Epithelial cell of proximal tubule (primary cell): Measurements from ENCODE around the gene FGD5. TPM values are rescaled to one million over a fixed set of nuclear protein-coding genes. Genes with fewer than 3 reads are reported as not detected.

Experiments
- DNase-seq: peaks from one replicate; pipeline ENCODE4 v3.0.0-alpha.2; 2011; ENCODE audit warnings: low read depth
- H3K4me3 ChIP-seq: 2 replicates; pipeline ENCODE4 v1.5.1; 2011; ENCODE audit warnings: low read depth, mild to moderate bottlenecking, low read length
- total RNA-seq: library from RNA; depleted of rRNA; stranded (reverse); fragments of >200 nt; gene quantifications from 2 replicates; pipeline ENCODE4 v1.2.3, GENCODE V29; 2015
- TF ChIP-seq, protein P1 (sequence below): conservative IDR thresholded peaks from 2 replicates; pipeline ENCODE4 v1.5.1; 2012; ENCODE audit warnings: low read depth, mild to moderate bottlenecking, low read length

FGD5 gene
- total RNA-seq, 1 donor from 2014 or later = 0.06 TPM

GRCh38 chr3:14789221-14789620 lies 29.5 kb upstream of the FGD5 start:
- TF ChIP-seq, protein P1, sequence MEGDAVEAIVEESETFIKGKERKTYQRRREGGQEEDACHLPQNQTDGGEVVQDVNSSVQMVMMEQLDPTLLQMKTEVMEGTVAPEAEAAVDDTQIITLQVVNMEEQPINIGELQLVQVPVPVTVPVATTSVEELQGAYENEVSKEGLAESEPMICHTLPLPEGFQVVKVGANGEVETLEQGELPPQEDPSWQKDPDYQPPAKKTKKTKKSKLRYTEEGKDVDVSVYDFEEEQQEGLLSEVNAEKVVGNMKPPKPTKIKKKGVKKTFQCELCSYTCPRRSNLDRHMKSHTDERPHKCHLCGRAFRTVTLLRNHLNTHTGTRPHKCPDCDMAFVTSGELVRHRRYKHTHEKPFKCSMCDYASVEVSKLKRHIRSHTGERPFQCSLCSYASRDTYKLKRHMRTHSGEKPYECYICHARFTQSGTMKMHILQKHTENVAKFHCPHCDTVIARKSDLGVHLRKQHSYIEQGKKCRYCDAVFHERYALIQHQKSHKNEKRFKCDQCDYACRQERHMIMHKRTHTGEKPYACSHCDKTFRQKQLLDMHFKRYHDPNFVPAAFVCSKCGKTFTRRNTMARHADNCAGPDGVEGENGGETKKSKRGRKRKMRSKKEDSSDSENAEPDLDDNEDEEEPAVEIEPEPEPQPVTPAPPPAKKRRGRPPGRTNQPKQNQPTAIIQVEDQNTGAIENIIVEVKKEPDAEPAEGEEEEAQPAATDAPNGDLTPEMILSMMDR = no peak
- DNase-seq = no peak
- no peak overlapping the region for H3K4me3 ChIP-seq

GRCh38 chr3:14789640-14790285 lies 29.0 kb upstream of the FGD5 start:
- TF ChIP-seq, protein P1 = no peak
- no peak for DNase-seq
- no peak overlapping the region for H3K4me3 ChIP-seq

GRCh38 chr3:14791343-14791945 lies 27.3 kb upstream of the FGD5 start:
- no peak overlapping the region for H3K4me3 ChIP-seq
- TF ChIP-seq, protein P1 = peak; percentile 92
- DNase-seq = no peak

DNA sequence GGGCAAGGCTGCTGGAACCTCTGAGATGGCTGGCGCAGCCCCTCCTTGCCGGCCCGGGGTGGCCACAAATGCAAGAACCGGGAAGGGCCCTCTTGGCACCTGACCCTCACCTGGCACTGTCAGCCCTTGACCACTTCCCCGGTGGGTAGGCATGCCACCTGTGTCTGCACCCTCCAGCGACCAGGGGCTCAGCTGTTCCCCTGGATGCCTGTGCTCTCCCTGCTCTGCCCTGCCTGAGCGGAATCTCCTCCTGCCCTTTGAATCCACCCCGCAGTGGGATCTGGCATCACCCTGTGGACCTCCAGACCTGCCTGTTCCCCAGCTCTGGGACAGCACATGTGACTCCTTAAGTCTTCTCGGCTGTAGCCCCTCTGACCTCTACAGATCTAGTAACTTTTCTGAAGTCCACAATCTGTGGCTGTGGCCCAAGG lies 26.1 kb upstream of the FGD5 start:
- no peak for DNase-seq
- TF ChIP-seq, protein P1 = no peak
- no peak overlapping the region for H3K4me3 ChIP-seq

GRCh38 chr3:14793126-14793857 lies 25.5 kb upstream of the FGD5 start:
- DNase-seq = no peak
- TF ChIP-seq, protein P1 = no peak
- no peak overlapping the region for H3K4me3 ChIP-seq

DNA sequence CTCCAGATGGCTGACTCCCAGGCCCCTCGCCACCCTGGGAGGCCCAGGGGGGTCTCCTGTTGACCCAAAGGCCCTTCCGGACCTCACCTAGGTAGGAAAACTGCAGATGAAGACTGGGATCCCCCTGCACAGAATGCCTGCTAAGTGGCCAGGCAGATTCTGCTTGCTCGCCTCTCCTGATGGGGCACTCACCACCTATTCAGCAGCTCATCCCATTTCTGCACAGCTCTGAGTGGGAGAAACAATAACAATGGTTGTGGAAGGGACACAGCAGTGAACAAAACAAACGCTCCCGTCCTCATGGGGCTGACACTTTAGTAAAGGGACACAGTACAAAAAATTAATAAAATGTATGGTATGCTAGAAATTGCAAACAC lies 24.9 kb upstream of the FGD5 start:
- TF ChIP-seq, protein P1 = no peak
- no peak for DNase-seq
- no peak overlapping the region for H3K4me3 ChIP-seq
